ENCODE measurements around the gene NPB.

The NPB gene

GRCh38 chr17:81941484-81942166 is 39.6 kb downstream of the NPB start:
- no peak for DNase-seq (ENCODE audit: low spot score)

- no peak for DNase-seq (ENCODE audit: low spot score)
Measured at GRCh38 chr17:81942167-81942553, 40.1 kb downstream of the NPB start.

- no peak for DNase-seq (ENCODE audit: low spot score)
Measured at GRCh38 chr17:81944858-81945257, 42.8 kb downstream of the NPB start.

GRCh38 chr17:81947189-81947588 is 45.2 kb downstream of the NPB start, which contains the start of gene MYADML2:
Gene MYADML2 (minus strand): TSS chr17:81947233. CDS start chr17:81941741, 5,492 bp downstream.
- DNase-seq (ENCODE audit: low spot score): no peak

GRCh38 chr17:81948635-81949378 is 46.8 kb downstream of the NPB start:
- no peak for DNase-seq (ENCODE audit: low spot score)

- DNase-seq (ENCODE audit: low spot score): no peak
Measured at GRCh38 chr17:81950501-81950900, 48.5 kb downstream of the NPB start.

- no peak for DNase-seq (ENCODE audit: low spot score)
Measured at GRCh38 chr17:81951785-81952684, 50.0 kb downstream of the NPB start.

Data from COLO829 (cell line).